Tibial nerve (tissue), 4 donors: Measurements from ENCODE around the gene TSSK6. TPM values are rescaled to one million over a fixed set of nuclear protein-coding genes. Genes with fewer than 3 reads are reported as not detected.

ENCODE experiments used
- DNase-seq, 2 donors: peaks; one replicate each; pipeline ENCODE4 v3.0.0-alpha.2; 2019; ENCODE audit warnings: low spot score in 2 of 2
- H3K27ac ChIP-seq, 4 donors: fragments of 200-600 bp; sonication (generic) in 3 of 4; one replicate each; pipeline ENCODE4 v1.5.1; 2017 to 2019; ENCODE audit warnings: mild to moderate bottlenecking in 1 of 4
- H3K27me3 ChIP-seq, 2 donors: fragments of 200-600 bp; sonication (generic) in 1 of 2; one replicate each; pipeline versions ENCODE4 v1.5.1 to v1.6.0; 2017 to 2019
- H3K36me3 ChIP-seq, 3 donors: fragments of 200-600 bp; sonication (generic); one replicate each; pipeline ENCODE4 v1.5.1; 2018 to 2019
- H3K4me1 ChIP-seq, 4 donors: fragments of 200-600 bp; sonication (generic) in 3 of 4; one replicate each; pipeline ENCODE4 v1.5.1; 2017 to 2019
- H3K4me3 ChIP-seq, 4 donors: fragments of 200-600 bp; sonication (generic) in 3 of 4; one replicate each; pipeline ENCODE4 v1.5.1; 2017 to 2019; ENCODE audit warnings: mild to moderate bottlenecking in 1 of 4, moderate library complexity in 1 of 4
- H3K9me3 ChIP-seq, 4 donors: fragments of 200-600 bp; sonication (generic) in 3 of 4; one replicate each; pipeline ENCODE4 v1.5.1; 2017 to 2019
- CTCF ChIP-seq, 5 experiments: fragments of 200-600 bp in 3 of 5; fragments of 450-650 bp in 2 of 5; sonication (generic) in 3 of 5; IDR thresholded peaks; one replicate each; pipeline ENCODE4 v1.5.1; 2016 to 2019; ENCODE audit warnings: antibody characterized with exemption in 5 of 5, mild to moderate bottlenecking in 3 of 5, moderate library complexity in 2 of 5
- EP300 ChIP-seq, 2 donors: sonication (generic); formaldehyde crosslinking; IDR thresholded peaks; one replicate each; pipeline ENCODE4 v1.6.1; 2017; ENCODE audit warnings: antibody characterized with exemption in 2 of 2, mild to moderate bottlenecking in 1 of 2
- POLR2A ChIP-seq, 2 donors: fragments of 450-650 bp; IDR thresholded peaks; one replicate each; pipeline ENCODE4 v1.6.1; 2017; ENCODE audit warnings: antibody characterized with exemption in 2 of 2, mild to moderate bottlenecking in 2 of 2, moderate library complexity in 2 of 2
- WGBS, 2 donors: methylation state at CpG; one replicate each; pipeline ENCODE4 v1.1.5; 2018; 5-methylcytosine and 5-hydroxymethylcytosine counted together
- total RNA-seq, 4 donors: library from RNA; depleted of rRNA; stranded (reverse); fragments of >200 nt; gene quantifications; one replicate each; pipeline ENCODE4 v1.1.0, GENCODE V29; 2016

Gene TSSK6
- total RNA-seq, 4 donors from 2014 or later = 1.8 to 7.2 (median 3.7) TPM

GRCh38 chr19:19500975-19501644, 14.2 kb downstream of the TSSK6 start:
- DNase-seq = no peak
- Histone ChIP-seq H3K4me1 (peaks cover 0 to 1% (median 0%) of the 10 kb centered on the region in 4 donors), H3K4me3 (no peak overlapping the region), H3K27me3 (no peaks in the 10 kb centered on the region), H3K36me3 (peaks cover 10 to 100% (median 42%) of the 10 kb centered on the region in 3 donors), H3K9me3 (no peaks in the 10 kb centered on the region), H3K27ac (no peak overlapping the region)
- TF ChIP-seq POLR2A (IDR thresholded peaks at IDR 0.05) (no peak), EP300 (IDR thresholded peaks at IDR 0.05) (no peak), CTCF (IDR thresholded peaks at IDR 0.05) (no peak)
- WGBS, 2 donors = 85% methylated on average over 21 to 28 of the region's 34 CpGs

GRCh38 chr19:19499272-19499995, 15.9 kb downstream of the TSSK6 start:
- Histone ChIP-seq H3K36me3 (peaks cover 8 to 97% (median 44%) of the 10 kb centered on the region in 3 donors), H3K4me1 (no peaks in the 10 kb centered on the region), H3K4me3 (no peak overlapping the region), H3K9me3 (no peaks in the 10 kb centered on the region), H3K27ac (no peak overlapping the region), H3K27me3 (no peaks in the 10 kb centered on the region)
- 81 to 85% methylated on average over 16 to 18 of the region's 18 CpGs for WGBS, 2 donors
- TF ChIP-seq POLR2A (IDR thresholded peaks at IDR 0.05) (no peak), EP300 (IDR thresholded peaks at IDR 0.05) (no peak), CTCF (IDR thresholded peaks at IDR 0.05) (no peak)
- no peak for DNase-seq

DNA sequence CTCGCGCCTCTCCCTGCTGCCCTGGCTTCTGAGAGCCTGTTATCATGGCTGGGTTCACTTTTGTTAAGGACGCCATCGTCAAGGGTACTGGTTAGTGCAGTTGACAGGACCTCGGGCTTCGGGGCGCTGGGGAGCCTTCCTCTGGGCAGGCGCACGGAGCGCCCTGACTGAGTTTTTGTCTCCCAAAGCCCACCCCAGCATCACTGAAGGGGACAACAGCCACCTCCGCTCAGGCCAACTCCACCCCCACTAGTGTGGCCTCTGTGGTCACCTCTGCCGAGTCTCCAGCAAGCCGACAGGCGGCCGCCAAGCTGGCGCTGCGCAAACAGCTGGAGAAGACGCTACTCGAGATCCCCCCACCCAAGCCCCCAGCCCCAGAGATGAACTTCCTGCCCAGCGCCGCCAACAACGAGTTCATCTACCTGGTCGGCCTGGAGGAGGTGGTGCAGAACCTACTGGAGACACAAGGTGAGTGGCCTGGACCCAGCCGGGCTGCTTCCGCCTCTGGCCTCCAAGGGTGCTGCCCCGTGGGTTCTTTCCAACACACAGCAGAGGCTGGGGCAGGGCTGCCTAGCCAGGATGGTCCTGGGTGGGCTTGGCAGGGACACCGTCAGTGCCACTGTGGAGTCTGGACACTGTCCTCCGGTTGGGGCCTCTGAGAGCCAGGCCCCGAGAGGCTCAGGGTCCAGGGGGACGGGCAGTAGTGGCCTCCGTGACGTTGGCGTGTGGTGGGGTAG, 16.9 kb downstream of the TSSK6 start:
- Histone ChIP-seq H3K27me3 (no peaks in the 10 kb centered on the region), H3K9me3 (no peaks in the 10 kb centered on the region), H3K36me3 (peaks cover 8 to 97% (median 50%) of the 10 kb centered on the region in 3 donors), H3K4me1 (peaks cover 0 to 7% (median 0%) of the 10 kb centered on the region in 4 donors), H3K4me3 (no peak overlapping the region), H3K27ac (no peak overlapping the region)
- no peak for TF ChIP-seq EP300 (IDR thresholded peaks at IDR 0.05)
- TF ChIP-seq CTCF (IDR thresholded peaks at IDR 0.05) = no peak
- no peak for TF ChIP-seq POLR2A (IDR thresholded peaks at IDR 0.05)
- 93% methylated on average over 33 of the region's 33 CpGs for WGBS, 2 donors
- no peak for DNase-seq

DNA sequence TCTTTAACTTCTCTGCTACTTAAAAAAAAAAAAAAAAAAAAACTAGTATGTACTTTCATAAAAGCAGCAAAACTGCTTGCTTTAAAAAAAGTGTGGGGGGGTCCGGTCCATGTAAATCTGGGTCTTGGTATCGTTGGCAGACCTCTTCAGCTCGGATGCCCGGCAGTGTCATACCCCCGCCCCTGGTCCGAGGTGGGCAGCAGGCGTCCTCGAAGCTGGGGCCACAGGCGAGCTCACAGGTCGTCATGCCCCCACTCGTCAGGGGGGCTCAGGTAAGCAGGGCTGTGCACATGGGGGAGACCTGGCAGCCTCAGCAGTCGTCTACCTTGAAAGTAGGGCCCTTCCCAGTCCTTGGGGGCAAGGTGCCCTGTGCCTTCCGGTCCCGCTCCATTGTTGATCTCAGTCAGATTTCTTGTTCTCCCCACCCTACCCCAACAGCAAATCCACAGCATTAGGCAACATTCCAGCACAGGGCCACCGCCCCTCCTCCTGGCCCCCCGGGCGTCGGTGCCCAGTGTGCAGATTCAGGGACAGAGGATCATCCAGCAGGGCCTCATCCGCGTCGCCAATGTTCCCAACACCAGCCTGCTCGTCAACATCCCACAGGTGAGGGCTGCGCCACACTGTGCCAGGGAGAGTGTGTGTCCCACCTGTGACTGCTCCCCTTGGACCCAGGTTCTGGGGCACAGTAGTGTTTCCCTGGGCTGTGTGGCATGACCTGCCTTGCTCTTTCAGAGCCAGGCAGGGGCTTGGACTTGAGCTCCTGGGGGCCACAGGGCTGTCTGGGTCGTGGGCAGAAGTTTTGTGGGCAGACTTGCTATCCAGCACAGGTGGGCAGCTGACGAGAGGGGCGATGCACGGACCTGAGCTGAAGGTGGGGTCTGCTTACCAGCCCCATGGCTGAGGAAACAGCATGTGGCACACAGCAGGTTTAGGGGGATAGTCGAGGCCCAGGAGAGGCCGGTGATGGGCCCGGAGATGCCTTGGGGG, 19.4 kb downstream of the TSSK6 start:
- Histone ChIP-seq H3K27ac (no peak overlapping the region), H3K4me1 (peaks cover 0 to 8% (median 0%) of the 10 kb centered on the region in 4 donors), H3K36me3 (peaks cover 5 to 92% (median 26%) of the 10 kb centered on the region in 3 donors), H3K4me3 (no peak overlapping the region), H3K9me3 (no peaks in the 10 kb centered on the region), H3K27me3 (no peaks in the 10 kb centered on the region)
- no peak for TF ChIP-seq EP300 (IDR thresholded peaks at IDR 0.05)
- TF ChIP-seq POLR2A (IDR thresholded peaks at IDR 0.05) = no peak
- no peak for TF ChIP-seq CTCF (IDR thresholded peaks at IDR 0.05)
- WGBS, 2 donors = 89 to 90% methylated on average over 29 to 30 of the region's 30 CpGs
- DNase-seq = no peak
